Measurements from ENCODE around the gene PRDM15. TPM values are rescaled to one million over a fixed set of nuclear protein-coding genes. Genes with fewer than 3 reads are reported as not detected.

Gene PRDM15
- total RNA-seq, 1 experiment from 2014 or later: 10.4 TPM

- H3K9me3 Mint-ChIP-seq (ENCODE audit: low read depth, unreplicated experiment): no peaks in the 10 kb centered on the region
- no peak overlapping the region for H3K27ac Mint-ChIP-seq (ENCODE audit: unreplicated experiment)
- intact Hi-C loops (cut with micrococcal nuclease; ENCODE audit: unreplicated experiment): no loop called here
- no peaks in the 10 kb centered on the region for H3K4me1 Mint-ChIP-seq (ENCODE audit: low read depth, unreplicated experiment)
- TF ChIP-seq, protein P1, sequence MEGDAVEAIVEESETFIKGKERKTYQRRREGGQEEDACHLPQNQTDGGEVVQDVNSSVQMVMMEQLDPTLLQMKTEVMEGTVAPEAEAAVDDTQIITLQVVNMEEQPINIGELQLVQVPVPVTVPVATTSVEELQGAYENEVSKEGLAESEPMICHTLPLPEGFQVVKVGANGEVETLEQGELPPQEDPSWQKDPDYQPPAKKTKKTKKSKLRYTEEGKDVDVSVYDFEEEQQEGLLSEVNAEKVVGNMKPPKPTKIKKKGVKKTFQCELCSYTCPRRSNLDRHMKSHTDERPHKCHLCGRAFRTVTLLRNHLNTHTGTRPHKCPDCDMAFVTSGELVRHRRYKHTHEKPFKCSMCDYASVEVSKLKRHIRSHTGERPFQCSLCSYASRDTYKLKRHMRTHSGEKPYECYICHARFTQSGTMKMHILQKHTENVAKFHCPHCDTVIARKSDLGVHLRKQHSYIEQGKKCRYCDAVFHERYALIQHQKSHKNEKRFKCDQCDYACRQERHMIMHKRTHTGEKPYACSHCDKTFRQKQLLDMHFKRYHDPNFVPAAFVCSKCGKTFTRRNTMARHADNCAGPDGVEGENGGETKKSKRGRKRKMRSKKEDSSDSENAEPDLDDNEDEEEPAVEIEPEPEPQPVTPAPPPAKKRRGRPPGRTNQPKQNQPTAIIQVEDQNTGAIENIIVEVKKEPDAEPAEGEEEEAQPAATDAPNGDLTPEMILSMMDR (IDR thresholded peaks at IDR 0.05; ENCODE audit: unreplicated experiment): no peak
- BruUV-seq (replicated peaks): no TSS peak
- no peak for DNase-seq
- peak overlapping the region; percentile 72 for H3K4me3 Mint-ChIP-seq (ENCODE audit: low read depth, unreplicated experiment)
- H3K27me3 Mint-ChIP-seq (ENCODE audit: unreplicated experiment): no peaks in the 10 kb centered on the region
- CTCF ChIA-PET: interaction anchor here (1.0 kb wide), 1 partner anchor 238 kb away, joined by 5 read pairs; no protein-coding TSS in a partner anchor
- peaks cover 9% of the 10 kb centered on the region for H3K36me3 Mint-ChIP-seq (ENCODE audit: insufficient read depth, unreplicated experiment)
Observed at GRCh38 chr21:41880153-41880552, 1.0 kb upstream of the PRDM15 start.

DNA sequence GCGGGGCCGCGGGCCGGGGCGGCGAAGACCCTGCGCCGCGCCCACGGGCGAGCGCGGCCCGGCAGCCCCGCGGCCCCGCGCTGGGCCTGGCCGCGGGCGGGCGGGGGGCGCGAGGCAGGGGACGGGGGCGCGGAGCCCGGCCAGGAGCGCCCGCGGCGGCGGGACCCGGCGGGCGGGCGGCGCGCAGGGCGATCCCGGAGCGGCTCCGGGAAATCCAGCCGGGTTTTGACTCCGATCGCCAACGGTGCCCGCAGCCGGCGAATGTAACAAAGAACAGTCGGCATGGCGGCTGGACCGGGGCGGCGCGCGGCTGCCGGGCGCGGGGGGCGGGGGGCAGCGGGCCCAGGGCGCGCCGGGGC, 334 bp downstream of the PRDM15 start:
- Mint-ChIP-seq H3K27ac (ENCODE audit: unreplicated experiment) (no peak overlapping the region), H3K27me3 (ENCODE audit: unreplicated experiment) (no peaks in the 10 kb centered on the region), H3K9me3 (ENCODE audit: low read depth, unreplicated experiment) (no peaks in the 10 kb centered on the region), H3K4me1 (ENCODE audit: low read depth, unreplicated experiment) (no peaks in the 10 kb centered on the region), H3K4me3 (ENCODE audit: low read depth, unreplicated experiment) (peak overlapping the region; percentile 72), H3K36me3 (ENCODE audit: insufficient read depth, unreplicated experiment) (peaks cover 9% of the 10 kb centered on the region)
- TF ChIP-seq, protein P1 (IDR thresholded peaks at IDR 0.05; ENCODE audit: unreplicated experiment): no peak
- peak; percentile 73 for DNase-seq
- intact Hi-C loops (cut with micrococcal nuclease; ENCODE audit: unreplicated experiment): loop anchor here (10.0 kb wide), 1 partner anchor 236 kb away; no protein-coding TSS in a partner anchor
- no TSS peak for BruUV-seq (replicated peaks)
- CTCF ChIA-PET: no interaction called here

GRCh38 chr21:41877901-41878830, 978 bp downstream of the PRDM15 start:
- no peaks in the 10 kb centered on the region for H3K9me3 Mint-ChIP-seq (ENCODE audit: low read depth, unreplicated experiment)
- DNase-seq: peak; percentile 39
- BruUV-seq (replicated peaks): TSS peak; percentile 74
- H3K27me3 Mint-ChIP-seq (ENCODE audit: unreplicated experiment): no peaks in the 10 kb centered on the region
- H3K4me3 Mint-ChIP-seq (ENCODE audit: low read depth, unreplicated experiment): peak overlapping the region; percentile 72
- no peaks in the 10 kb centered on the region for H3K4me1 Mint-ChIP-seq (ENCODE audit: low read depth, unreplicated experiment)
- CTCF ChIA-PET: no interaction called here
- peaks cover 9% of the 10 kb centered on the region for H3K36me3 Mint-ChIP-seq (ENCODE audit: insufficient read depth, unreplicated experiment)
- no peak overlapping the region for H3K27ac Mint-ChIP-seq (ENCODE audit: unreplicated experiment)
- TF ChIP-seq, protein P1 (IDR thresholded peaks at IDR 0.05; ENCODE audit: unreplicated experiment): no peak
- intact Hi-C loops (cut with micrococcal nuclease; ENCODE audit: unreplicated experiment): loop anchor here (10.0 kb wide), 1 partner anchor 237 kb away; no protein-coding TSS in a partner anchor

DNA sequence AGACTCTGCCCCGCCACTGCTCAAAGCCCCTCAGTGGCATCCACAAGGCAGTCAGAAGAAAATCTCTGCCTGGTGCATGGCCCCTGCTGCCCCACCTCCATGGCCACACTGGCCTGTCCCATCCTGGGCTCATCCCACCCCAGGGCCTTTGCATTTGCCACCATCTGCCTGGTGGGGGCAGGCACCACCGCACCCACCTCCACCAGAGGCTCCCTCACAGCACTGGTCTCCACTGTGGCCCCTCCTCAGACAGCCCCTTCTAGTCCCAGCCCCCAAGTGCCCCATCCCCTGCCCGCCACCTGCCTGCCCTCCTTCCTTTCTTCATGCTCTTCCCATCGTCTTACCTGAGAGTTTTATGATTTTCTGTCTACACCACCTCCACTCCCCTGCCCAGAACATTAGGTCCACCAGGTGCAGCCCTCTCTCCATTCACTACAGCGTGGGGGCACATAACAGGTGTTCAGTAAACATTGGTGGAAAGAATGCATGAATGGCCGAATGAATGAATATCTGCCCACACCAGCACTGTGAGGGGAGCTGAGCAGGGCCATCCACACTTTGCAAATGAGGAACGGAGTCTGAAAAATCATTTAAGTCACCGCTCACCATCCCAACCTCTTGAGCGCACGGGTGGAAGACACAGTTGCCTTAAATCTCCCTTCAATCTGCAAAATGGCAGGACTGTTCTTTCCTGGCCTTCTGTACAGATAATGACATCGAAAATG, 2.1 kb downstream of the PRDM15 start:
- Mint-ChIP-seq H3K27me3 (ENCODE audit: unreplicated experiment) (no peaks in the 10 kb centered on the region), H3K4me1 (ENCODE audit: low read depth, unreplicated experiment) (no peaks in the 10 kb centered on the region), H3K27ac (ENCODE audit: unreplicated experiment) (no peak overlapping the region), H3K9me3 (ENCODE audit: low read depth, unreplicated experiment) (no peaks in the 10 kb centered on the region), H3K4me3 (ENCODE audit: low read depth, unreplicated experiment) (no peak overlapping the region), H3K36me3 (ENCODE audit: insufficient read depth, unreplicated experiment) (peaks cover 9% of the 10 kb centered on the region)
- CTCF ChIA-PET: no interaction called here
- DNase-seq: no peak
- BruUV-seq (replicated peaks): no TSS peak
- TF ChIP-seq, protein P1 (IDR thresholded peaks at IDR 0.05; ENCODE audit: unreplicated experiment): no peak
- intact Hi-C loops (cut with micrococcal nuclease; ENCODE audit: unreplicated experiment): loop anchor here (10.0 kb wide), 1 partner anchor 238 kb away; no protein-coding TSS in a partner anchor

Measured in Calu3 (cell line).